ENCODE measurements around the gene FLOT2. TPM values are rescaled to one million over a fixed set of nuclear protein-coding genes. Genes with fewer than 3 reads are reported as not detected.

FLOT2 gene
- total and polyA plus RNA-seq, 10 of the 15 experiments (the other 5 are each of a cell fraction or from before 2014, with no cell fraction given), result 56.8 to 302 (median 149) TPM

DNA sequence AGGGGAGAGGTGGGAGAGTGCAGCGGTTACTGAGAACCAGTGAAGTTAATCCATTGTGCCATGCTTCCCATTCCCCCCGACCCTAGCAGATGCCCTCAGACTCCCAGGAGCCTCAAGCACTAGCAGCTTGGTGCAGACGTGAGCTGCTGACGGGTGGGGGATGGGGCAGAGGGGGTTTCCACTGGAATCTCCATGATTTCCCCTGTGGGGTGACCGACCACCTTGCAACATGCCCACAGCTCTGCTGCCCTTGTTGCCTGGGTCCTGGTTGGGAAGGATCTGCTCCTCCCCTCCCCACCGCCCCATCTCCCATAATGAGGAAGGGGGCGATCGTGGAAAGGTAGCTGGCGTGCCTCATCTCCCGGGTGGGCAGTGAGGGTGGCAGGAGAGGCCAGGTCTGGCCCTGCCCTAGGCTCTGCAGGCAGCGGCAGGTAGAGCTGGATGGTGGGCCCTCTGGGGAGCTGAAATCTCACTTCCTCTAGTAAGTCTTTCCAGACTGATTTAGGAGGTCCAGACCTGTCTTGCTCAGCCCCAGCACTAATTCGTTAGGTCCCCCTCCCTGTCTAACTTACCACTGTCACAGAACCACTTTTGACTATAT is 9.6 kb downstream of the FLOT2 start (continued):
- TF ChIP-seq BRCA1 (IDR thresholded peaks at IDR 0.05; ENCODE audit: low read depth, low read length) (no peak), ZBTB4 (CRISPR knock-in tag; IDR thresholded peaks at IDR 0.05) (no peak), GABPA (IDR thresholded peaks at IDR 0.05; ENCODE audit: low read depth) (no peak), FOXM1 (IDR thresholded peaks at IDR 0.05; ENCODE audit: low read depth, low read length) (no peak), MYB (IDR thresholded peaks at IDR 0.05; ENCODE audit: borderline replicate concordance, low read depth, low read length) (no peak), ZNF207 (IDR thresholded peaks at IDR 0.05; ENCODE audit: borderline replicate concordance) (no peak), MEF2A (IDR thresholded peaks at IDR 0.05; ENCODE audit: insufficient read depth, low read depth, low read length) (no peak), USF1 (IDR thresholded peaks at IDR 0.05; ENCODE audit: borderline replicate concordance, extremely low read length, insufficient read depth, low read depth, low read length) (no peak), KLF5 (IDR thresholded peaks at IDR 0.05; ENCODE audit: partially characterized antibody) (no peak), ZNF24 (IDR thresholded peaks at IDR 0.05) (no peak), SP1 (IDR thresholded peaks at IDR 0.05; ENCODE audit: low read depth, low read length) (no peak), PBX3 (IDR thresholded peaks at IDR 0.05; ENCODE audit: insufficient replicate concordance, low read depth, low read length) (no peak), ATF2 (IDR thresholded peaks at IDR 0.05; ENCODE audit: low read length) (no peak), SPI1 (IDR thresholded peaks at IDR 0.05; ENCODE audit: borderline replicate concordance, insufficient read depth, low read depth, low read length) (peak; percentile 87), IKZF1 (conservative IDR thresholded peaks at IDR 0.05) (peak; percentile 63), NR2F1 (conservative IDR thresholded peaks at IDR 0.05) (peak; percentile 30; the same call in 1 of the 2 replicates), BMI1 (IDR thresholded peaks at IDR 0.05; ENCODE audit: borderline replicate concordance) (no peak), KAT2A (conservative IDR thresholded peaks at IDR 0.05; ENCODE audit: control insufficient read depth, low read depth, low read length) (no peak), ATF7 (IDR thresholded peaks at IDR 0.05; ENCODE audit: low read depth) (no peak), TCF3 (IDR thresholded peaks at IDR 0.05; ENCODE audit: borderline replicate concordance, insufficient read depth, low read depth, low read length) (no peak), BACH1 (IDR thresholded peaks at IDR 0.05; ENCODE audit: borderline replicate concordance) (no peak), HDGF (IDR thresholded peaks at IDR 0.05) (0 out of 2 replicates have a peak, but pooled peaks have one; percentile 33), CHD1 (IDR thresholded peaks at IDR 0.05; ENCODE audit: low read depth, low read length) (no peak)

All from GM12878 (cell line).